HG02588 (cell line): ENCODE results near the gene UCN.
"Not testable (repeated sequence)": the region's sequence is repeated elsewhere in the genome, so short reads cannot be mapped to it uniquely, and the experiment has no call there.

ENCODE experiments used
- ATAC-seq: cut with Tn5 transposase; IDR thresholded peaks from one replicate; pipeline ENCODE4 v1.9.1; 2021; ENCODE audit warnings: mild to moderate bottlenecking, moderate library complexity; ENCODE audit not compliant: unreplicated experiment

The UCN gene

GRCh38 chr2:27315122-27315521, 6.9 kb upstream of the UCN start:
- ATAC-seq: no peak

GRCh38 chr2:27314709-27315108, 6.5 kb upstream of the UCN start:
- no peak for ATAC-seq

- no peak for ATAC-seq
These were observed 5.8 kb upstream of the UCN start for GRCh38 chr2:27313882-27314645.

- ATAC-seq: no peak
These were observed 3.9 kb upstream of the UCN start for GRCh38 chr2:27312152-27312551.

GRCh38 chr2:27309651-27310050, 1.4 kb upstream of the UCN start:
- ATAC-seq: no peak

- no peak for ATAC-seq
These were observed 493 bp downstream of the UCN start for GRCh38 chr2:27307545-27308358.

GRCh38 chr2:27307287-27307544, 1.0 kb downstream of the UCN start:
- ATAC-seq: no peak

GRCh38 chr2:27306573-27307286, 1.5 kb downstream of the UCN start:
- no peak for ATAC-seq

GRCh38 chr2:27306136-27306535, 2.1 kb downstream of the UCN start:
- ATAC-seq: no peak

- no peak for ATAC-seq
These were observed 2.7 kb downstream of the UCN start for GRCh38 chr2:27305516-27305915.

- no peak for ATAC-seq
These were observed 3.6 kb downstream of the UCN start for GRCh38 chr2:27304488-27305240.

GRCh38 chr2:27303093-27304025, 4.9 kb downstream of the UCN start:
- ATAC-seq: no peak

- ATAC-seq: not testable (repeated sequence)
These were observed 7.6 kb downstream of the UCN start for GRCh38 chr2:27300606-27301005.

GRCh38 chr2:27298391-27299080, 9.7 kb downstream of the UCN start:
- no peak for ATAC-seq

- no peak for ATAC-seq
These were observed 11.1 kb downstream of the UCN start for GRCh38 chr2:27297195-27297594.

- no peak for ATAC-seq
These were observed 11.8 kb downstream of the UCN start for GRCh38 chr2:27296481-27296880.

GRCh38 chr2:27294928-27295327, 13.3 kb downstream of the UCN start:
- ATAC-seq: no peak

GRCh38 chr2:27291865-27292264, 16.4 kb downstream of the UCN start:
- ATAC-seq: no peak

GRCh38 chr2:27290549-27290948, 17.7 kb downstream of the UCN start:
- no peak for ATAC-seq

- ATAC-seq: no peak
These were observed 19.6 kb downstream of the UCN start for GRCh38 chr2:27288610-27289009.
